K562 (cell line): ENCODE results near the gene MICU1. TPM values are rescaled to one million over a fixed set of nuclear protein-coding genes. Genes with fewer than 3 reads are reported as not detected.

ENCODE experiments used
- ATAC-seq: fragments of 200-7000 bp; cut with Tn5 transposase; 3 replicates; pipeline ENCODE4 v1.9.1; 2020; ENCODE audit warnings: moderate library complexity
- BruUV-seq: library from RNA; stranded (reverse); fragments of 400-500 nt; replicated peaks from 2 replicates; lab custom pipeline; 2021; lab: Mats Ljungman, UMichigan
- CTCF ChIA-PET: fragments of 300-600 bp; formaldehyde crosslinking; extraction: SDS; loops from one replicate; lab custom pipeline; 2021; ENCODE audit warnings: low intra/inter-chr PET ratio; lab: Yijun Ruan, JAX
- POLR2A ChIA-PET: fragments of 300-600, 350-650 bp; sonication (Branson Sonifier 250); formaldehyde crosslinking; extraction: SDS; loops from one replicate; lab custom pipeline; 2021; ENCODE audit warnings: antibody characterized with exemption, inconsistent platforms; lab: Yijun Ruan, JAX
- DNase-seq, 4 experiments: peaks; one replicate each; pipeline versions ENCODE4 v3.0.0 to v3.0.0-alpha.2; 2011 to 2018; ENCODE audit warnings: low spot score in 3 of 4, mixed read lengths in 3 of 4; ENCODE audit errors: extremely low read depth in 1 of 4
- FAIRE-seq: peaks from 2 replicates; lab custom pipeline; 2011; peaks lifted over from hg19 to GRCh38; lab: Jason Lieb, UNC
- H2AFZ ChIP-seq: 2 replicates; pipeline ENCODE4 v1.6.0; 2011; ENCODE audit warnings: low read depth, low read length, control low read depth, inconsistent platforms
- H3K27ac ChIP-seq: fragments of 200-600 bp; 3 replicates; pipeline ENCODE4 v1.8.0; 2011; ENCODE audit warnings: low read depth, mild to moderate bottlenecking, control low read depth, inconsistent platforms, low read length, moderate library complexity, mixed read lengths; ENCODE audit errors: extremely low read depth
- H3K27me3 ChIP-seq, 2 experiments: fragments of 300-600 bp in 1 of 2; 2 replicates in 1 of 2; 3 replicates in 1 of 2; pipeline versions ENCODE4 v1.6.0 to v1.8.0; 2011; ENCODE audit warnings: inconsistent platforms in 2 of 2, low read length in 2 of 2, mild to moderate bottlenecking in 1 of 2, mixed read lengths in 1 of 2, moderate library complexity in 1 of 2; ENCODE audit not compliant: control insufficient read depth in 2 of 2, insufficient read depth in 2 of 2
- H3K36me3 ChIP-seq: fragments of 300-600 bp; 3 replicates; pipeline ENCODE4 v1.8.0; 2011; ENCODE audit warnings: mild to moderate bottlenecking, low read length, inconsistent platforms; ENCODE audit not compliant: control insufficient read depth, insufficient read depth
- H3K4me1 ChIP-seq, 2 experiments: fragments of 200-600 bp in 1 of 2; replicated peaks in 1 of 2; 2 replicates in 1 of 2; 3 replicates in 1 of 2; pipeline versions ENCODE4 v1.5.1 to v1.8.0; 2011; ENCODE audit warnings: inconsistent platforms in 2 of 2, low read length in 2 of 2, mild to moderate bottlenecking in 1 of 2, mixed read lengths in 1 of 2, moderate library complexity in 1 of 2; ENCODE audit not compliant: control insufficient read depth in 2 of 2, insufficient read depth in 2 of 2
- H3K4me2 ChIP-seq: 2 replicates; pipeline ENCODE4 v1.6.1; 2011; ENCODE audit warnings: low read length, control low read depth, inconsistent platforms, mixed read lengths; ENCODE audit not compliant: insufficient read depth
- H3K4me3 ChIP-seq: fragments of 200-600 bp; sonication (generic), shearing (Covaris generic); 2 replicates; pipeline ENCODE4 v1.5.1; 2016; ENCODE audit warnings: control low read depth, inconsistent platforms
- H3K79me2 ChIP-seq: fragments of 200-600 bp; 3 replicates; pipeline ENCODE4 v1.8.0; 2011; ENCODE audit warnings: low read length, inconsistent platforms; ENCODE audit not compliant: control insufficient read depth, insufficient read depth
- H3K9ac ChIP-seq, 2 experiments: 2 replicates each; pipeline versions ENCODE4 v1.6.0 to v1.6.1; 2011; ENCODE audit warnings: low read depth in 2 of 2, low read length in 2 of 2, control low read depth in 1 of 2, inconsistent platforms in 1 of 2, mild to moderate bottlenecking in 1 of 2, mixed read lengths in 1 of 2; ENCODE audit not compliant: insufficient read depth in 1 of 2
- H3K9me1 ChIP-seq: one replicate; pipeline ENCODE4 v1.6.0; 2011; ENCODE audit warnings: inconsistent platforms, mild to moderate bottlenecking, low read length, moderate library complexity; ENCODE audit not compliant: control insufficient read depth, insufficient read depth
- H3K9me3 ChIP-seq: replicated peaks from 2 replicates; pipeline ENCODE4 v1.5.1; 2011; ENCODE audit warnings: low read depth, low read length, inconsistent platforms; ENCODE audit not compliant: control insufficient read depth, insufficient read depth
- H4K20me1 ChIP-seq: replicated peaks from 2 replicates; pipeline ENCODE4 v1.6.1; 2011; ENCODE audit warnings: low read length, inconsistent platforms, mixed read lengths; ENCODE audit not compliant: control insufficient read depth, insufficient read depth
- ETV6 ChIP-seq, 3 experiments: fragments of 150-350 bp in 1 of 3; sonication (generic) in 1 of 3; formaldehyde crosslinking in 1 of 3; IDR thresholded peaks; 2 replicates each; pipeline versions ENCODE4 v1.6.1 to v1.8.0; 2014 to 2022; ENCODE audit warnings: borderline replicate concordance in 2 of 3, low read depth in 2 of 3, antibody characterized with exemption in 1 of 3, low read length in 1 of 3, mild to moderate bottlenecking in 1 of 3, missing genetic modification reagents in 1 of 3
- EZH2 ChIP-seq: IDR thresholded peaks from 2 replicates; pipeline ENCODE4 v1.6.1; 2012; ENCODE audit warnings: low read depth, mild to moderate bottlenecking, inconsistent platforms, low read length, borderline replicate concordance
- FOXK2 ChIP-seq, 2 experiments: fragments of 450-650 bp; IDR thresholded peaks in 1 of 2; conservative IDR thresholded peaks in 1 of 2; 2 replicates each; pipeline ENCODE4 v1.6.1; 2016; ENCODE audit warnings: low read depth in 2 of 2, mild to moderate bottlenecking in 1 of 2
- KDM2B ChIP-seq: fragments of 250-450 bp; sonication (Bioruptor Pico); IDR thresholded peaks from 2 replicates; pipeline ENCODE4 v1.8.0; 2021; ENCODE audit warnings: mild to moderate bottlenecking, moderate library complexity
- MCM2 ChIP-seq: fragments of 450-650 bp; IDR thresholded peaks from 2 replicates; pipeline ENCODE4 v1.6.1; 2017; ENCODE audit warnings: low read depth, mild to moderate bottlenecking
- PTBP1 ChIP-seq: fragments of 200-400 bp; formaldehyde crosslinking; IDR thresholded peaks from 2 replicates; pipeline ENCODE4 v1.6.1; 2017; ENCODE audit warnings: low read depth, low read length
- SP1 ChIP-seq: sonication (generic); formaldehyde crosslinking; IDR thresholded peaks from 2 replicates; pipeline ENCODE4 v1.8.1; 2022; ENCODE audit warnings: mild to moderate bottlenecking, missing genetic modification reagents
- TCF7 ChIP-seq: sonication (generic); IDR thresholded peaks from 2 replicates; pipeline ENCODE4 v1.6.1; 2016; ENCODE audit warnings: antibody characterized with exemption, borderline replicate concordance
- WGBS: fragments of 100-300 bp; shearing (Covaris generic); methylation state at CpG from one replicate; pipeline ENCODE4 v1.1.6; 2016; ENCODE audit warnings: low coverage, mixed read lengths; ENCODE audit not compliant: insufficient coverage; ENCODE audit errors: missing lambda C conversion rate; 5-methylcytosine and 5-hydroxymethylcytosine counted together
- in situ Hi-C: fragments of 300-500 bp; cut with MboI; formaldehyde crosslinking; loops from 4 replicates; pipeline ENCODE4 v1.15.0; 2018; ENCODE audit warnings: inconsistent platforms, mixed read lengths
- intact Hi-C: fragments of 100-400 bp; cut with micrococcal nuclease; formaldehyde crosslinking; loops from 2 replicates; pipeline ENCODE4 v1.14.2; 2022
- polyA plus RNA-seq, 8 experiments: library from polyadenylated mRNA; depleted of rRNA in 4 of 8; stranded (reverse) in 5 of 8; unstranded in 3 of 8; fragments of >200 nt; fragmentation: Nextera tagmentation in 2 of 8; fragmentation: Illumina TruSeq in 1 of 8; extraction: Ambion mirVana in 2 of 8; extraction: Trizol in 1 of 8; gene quantifications; 2 replicates each; pipeline versions ENCODE4 v1.2.1 to v1.2.3, GENCODE V29; 2011 to 2014; ENCODE audit warnings: inconsistent platforms in 1 of 8, missing spikeins in 1 of 8
- total RNA-seq, 7 experiments: library from RNA; depleted of rRNA in 6 of 7; stranded (reverse); fragments of >200 nt in 6 of 7; fragmentation: Illumina TruSeq in 2 of 7; extraction: Trizol in 2 of 7; gene quantifications; 2 replicates each; pipeline versions ENCODE4 v1.2.1 to v1.2.3, GENCODE V29; 2011 to 2021; ENCODE audit warnings: low replicate concordance in 1 of 7
- TF ChIP-seq, protein P1 (sequence below): fragments of 200-800 bp; sonication (Bioruptor generic); IDR thresholded peaks from 2 replicates; pipeline ENCODE4 v1.6.1; 2016; ENCODE audit warnings: missing genetic modification characterization, missing compliant biosample characterization
- TF ChIP-seq, protein P2 (sequence below): fragments of 250-450 bp; sonication (Bioruptor Pico); IDR thresholded peaks from 2 replicates; pipeline ENCODE4 v1.5.0; 2021
- TF ChIP-seq, protein P3 (sequence below): fragments of 450-650 bp; IDR thresholded peaks from 2 replicates; pipeline ENCODE4 v1.6.1; 2017; ENCODE audit warnings: mild to moderate bottlenecking, moderate library complexity
- TF ChIP-seq, protein P4 (sequence below): fragments of 250-450 bp; sonication (Bioruptor Pico); IDR thresholded peaks from 2 replicates; pipeline ENCODE4 v1.8.0; 2021; ENCODE audit warnings: mild to moderate bottlenecking, moderate library complexity

Gene MICU1
- total and polyA plus RNA-seq, 9 of the 15 experiments (the other 6 are each of a cell fraction or from before 2014, with no cell fraction given), result 29.3 to 76.8 (median 48.4) TPM

DNA sequence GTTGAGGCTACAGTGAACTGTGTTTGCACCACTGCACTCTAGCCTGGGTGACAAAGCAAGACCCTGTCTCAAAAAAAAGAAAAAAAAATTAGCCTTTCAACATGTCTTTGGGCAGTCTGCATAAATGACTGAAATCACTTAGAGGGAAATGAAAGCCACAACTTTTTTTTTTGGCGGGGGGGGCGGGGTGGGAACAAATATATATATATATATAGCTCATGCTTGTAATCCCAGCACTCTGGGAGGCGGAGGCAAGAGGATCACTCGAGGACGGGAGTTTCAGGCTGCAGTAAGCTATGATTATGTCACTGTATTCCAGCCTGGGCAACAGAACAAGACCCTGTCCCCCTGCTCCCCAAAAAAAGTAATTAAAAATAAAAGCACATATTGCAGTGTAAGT, 23.4 kb upstream of the MICU1 start:
- H4K20me1 ChIP-seq, result no peaks in the 10 kb centered on the region
- DNase-seq (no peak), ATAC-seq (no peak), FAIRE-seq (no peak)
- no peak overlapping the region for H3K4me2 ChIP-seq
- no peaks in the 10 kb centered on the region for H3K27me3 ChIP-seq
- H3K4me3 ChIP-seq, result no peak overlapping the region
- ChIA-PET CTCF (no interaction called here), POLR2A (interaction anchor here (0.8 to 2.3 kb wide), 4 partner anchors 12 to 22 kb away, joined by 3 to 6 read pairs (median 4); no protein-coding TSS in a partner anchor)
- H3K27ac ChIP-seq, result no peak overlapping the region
- in situ Hi-C loops, result no loop called here
- H3K9me1 ChIP-seq, result no peaks in the 10 kb centered on the region
- BruUV-seq, result no TSS peak
- no peaks in the 10 kb centered on the region; a peak in 3 of 5 replicates for H3K4me1 ChIP-seq
- no peak overlapping the region for H3K9ac ChIP-seq
- H3K79me2 ChIP-seq, result no peaks in the 10 kb centered on the region
- H3K36me3 ChIP-seq, result no peaks in the 10 kb centered on the region
- WGBS, result 17% methylated on average over 5 of the region's 5 CpGs
- H3K9me3 ChIP-seq, result peaks cover 2% of the 10 kb centered on the region; the same call in 1 of the 2 replicates
- H2AFZ ChIP-seq, result 0 out of 2 replicates have a peak overlapping the region, but pooled peaks have one; percentile 47
- intact Hi-C loops, result no loop called here
- TF ChIP-seq, protein P1, sequence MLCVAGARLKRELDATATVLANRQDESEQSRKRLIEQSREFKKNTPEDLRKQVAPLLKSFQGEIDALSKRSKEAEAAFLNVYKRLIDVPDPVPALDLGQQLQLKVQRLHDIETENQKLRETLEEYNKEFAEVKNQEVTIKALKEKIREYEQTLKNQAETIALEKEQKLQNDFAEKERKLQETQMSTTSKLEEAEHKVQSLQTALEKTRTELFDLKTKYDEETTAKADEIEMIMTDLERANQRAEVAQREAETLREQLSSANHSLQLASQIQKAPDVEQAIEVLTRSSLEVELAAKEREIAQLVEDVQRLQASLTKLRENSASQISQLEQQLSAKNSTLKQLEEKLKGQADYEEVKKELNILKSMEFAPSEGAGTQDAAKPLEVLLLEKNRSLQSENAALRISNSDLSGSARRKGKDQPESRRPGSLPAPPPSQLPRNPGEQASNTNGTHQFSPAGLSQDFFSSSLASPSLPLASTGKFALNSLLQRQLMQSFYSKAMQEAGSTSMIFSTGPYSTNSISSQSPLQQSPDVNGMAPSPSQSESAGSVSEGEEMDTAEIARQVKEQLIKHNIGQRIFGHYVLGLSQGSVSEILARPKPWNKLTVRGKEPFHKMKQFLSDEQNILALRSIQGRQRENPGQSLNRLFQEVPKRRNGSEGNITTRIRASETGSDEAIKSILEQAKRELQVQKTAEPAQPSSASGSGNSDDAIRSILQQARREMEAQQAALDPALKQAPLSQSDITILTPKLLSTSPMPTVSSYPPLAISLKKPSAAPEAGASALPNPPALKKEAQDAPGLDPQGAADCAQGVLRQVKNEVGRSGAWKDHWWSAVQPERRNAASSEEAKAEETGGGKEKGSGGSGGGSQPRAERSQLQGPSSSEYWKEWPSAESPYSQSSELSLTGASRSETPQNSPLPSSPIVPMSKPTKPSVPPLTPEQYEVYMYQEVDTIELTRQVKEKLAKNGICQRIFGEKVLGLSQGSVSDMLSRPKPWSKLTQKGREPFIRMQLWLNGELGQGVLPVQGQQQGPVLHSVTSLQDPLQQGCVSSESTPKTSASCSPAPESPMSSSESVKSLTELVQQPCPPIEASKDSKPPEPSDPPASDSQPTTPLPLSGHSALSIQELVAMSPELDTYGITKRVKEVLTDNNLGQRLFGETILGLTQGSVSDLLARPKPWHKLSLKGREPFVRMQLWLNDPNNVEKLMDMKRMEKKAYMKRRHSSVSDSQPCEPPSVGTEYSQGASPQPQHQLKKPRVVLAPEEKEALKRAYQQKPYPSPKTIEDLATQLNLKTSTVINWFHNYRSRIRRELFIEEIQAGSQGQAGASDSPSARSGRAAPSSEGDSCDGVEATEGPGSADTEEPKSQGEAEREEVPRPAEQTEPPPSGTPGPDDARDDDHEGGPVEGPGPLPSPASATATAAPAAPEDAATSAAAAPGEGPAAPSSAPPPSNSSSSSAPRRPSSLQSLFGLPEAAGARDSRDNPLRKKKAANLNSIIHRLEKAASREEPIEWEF (CRISPR knock-in tag), result no peak
- no peak for TF ChIP-seq FOXK2 (conservative IDR thresholded peaks at IDR 0.05 in 1 of 2, IDR thresholded peaks at IDR 0.05 in 1 of 2; ENCODE audit: low read depth in 2 of 2)
- TF ChIP-seq, protein P2, sequence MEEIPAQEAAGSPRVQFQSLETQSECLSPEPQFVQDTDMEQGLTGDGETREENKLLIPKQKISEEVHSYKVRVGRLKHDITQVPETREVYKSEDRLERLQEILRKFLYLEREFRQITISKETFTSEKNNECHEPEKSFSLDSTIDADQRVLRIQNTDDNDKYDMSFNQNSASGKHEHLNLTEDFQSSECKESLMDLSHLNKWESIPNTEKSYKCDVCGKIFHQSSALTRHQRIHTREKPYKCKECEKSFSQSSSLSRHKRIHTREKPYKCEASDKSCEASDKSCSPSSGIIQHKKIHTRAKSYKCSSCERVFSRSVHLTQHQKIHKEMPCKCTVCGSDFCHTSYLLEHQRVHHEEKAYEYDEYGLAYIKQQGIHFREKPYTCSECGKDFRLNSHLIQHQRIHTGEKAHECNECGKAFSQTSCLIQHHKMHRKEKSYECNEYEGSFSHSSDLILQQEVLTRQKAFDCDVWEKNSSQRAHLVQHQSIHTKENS (CRISPR knock-in tag), result no peak
- no peak for TF ChIP-seq ETV6 (IDR thresholded peaks at IDR 0.05; ENCODE audit: borderline replicate concordance in 1 of 2, low read depth in 2 of 2, low read length in 1 of 2)
- TF ChIP-seq ETV6 (CRISPR knock-in tag; IDR thresholded peaks at IDR 0.05; ENCODE audit: borderline replicate concordance), result no peak
- TF ChIP-seq TCF7, result no peak
- no peak for TF ChIP-seq EZH2
- TF ChIP-seq KDM2B, result no peak
- no peak for TF ChIP-seq PTBP1
- TF ChIP-seq, protein P3, sequence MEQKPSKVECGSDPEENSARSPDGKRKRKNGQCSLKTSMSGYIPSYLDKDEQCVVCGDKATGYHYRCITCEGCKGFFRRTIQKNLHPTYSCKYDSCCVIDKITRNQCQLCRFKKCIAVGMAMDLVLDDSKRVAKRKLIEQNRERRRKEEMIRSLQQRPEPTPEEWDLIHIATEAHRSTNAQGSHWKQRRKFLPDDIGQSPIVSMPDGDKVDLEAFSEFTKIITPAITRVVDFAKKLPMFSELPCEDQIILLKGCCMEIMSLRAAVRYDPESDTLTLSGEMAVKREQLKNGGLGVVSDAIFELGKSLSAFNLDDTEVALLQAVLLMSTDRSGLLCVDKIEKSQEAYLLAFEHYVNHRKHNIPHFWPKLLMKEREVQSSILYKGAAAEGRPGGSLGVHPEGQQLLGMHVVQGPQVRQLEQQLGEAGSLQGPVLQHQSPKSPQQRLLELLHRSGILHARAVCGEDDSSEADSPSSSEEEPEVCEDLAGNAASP, result no peak
- TF ChIP-seq, protein P4, sequence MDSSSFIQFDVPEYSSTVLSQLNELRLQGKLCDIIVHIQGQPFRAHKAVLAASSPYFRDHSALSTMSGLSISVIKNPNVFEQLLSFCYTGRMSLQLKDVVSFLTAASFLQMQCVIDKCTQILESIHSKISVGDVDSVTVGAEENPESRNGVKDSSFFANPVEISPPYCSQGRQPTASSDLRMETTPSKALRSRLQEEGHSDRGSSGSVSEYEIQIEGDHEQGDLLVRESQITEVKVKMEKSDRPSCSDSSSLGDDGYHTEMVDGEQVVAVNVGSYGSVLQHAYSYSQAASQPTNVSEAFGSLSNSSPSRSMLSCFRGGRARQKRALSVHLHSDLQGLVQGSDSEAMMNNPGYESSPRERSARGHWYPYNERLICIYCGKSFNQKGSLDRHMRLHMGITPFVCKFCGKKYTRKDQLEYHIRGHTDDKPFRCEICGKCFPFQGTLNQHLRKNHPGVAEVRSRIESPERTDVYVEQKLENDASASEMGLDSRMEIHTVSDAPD (CRISPR knock-in tag), result no peak
- TF ChIP-seq SP1 (CRISPR knock-in tag), result no peak
- no peak for TF ChIP-seq MCM2
